Activated T-cell treated with anti-CD3 and anti-CD28 coated beads for 4 hours (primary cell): ENCODE data around the gene PPP4R1.
A peak's percentile ranks its signal among the peaks of the same experiment; 100 is the strongest.
"Not testable (repeated sequence)": the region's sequence is repeated elsewhere in the genome, so short reads cannot be mapped to it uniquely, and the experiment has no call there.

ENCODE experiments used
- DNase-seq: peaks from one replicate; pipeline ENCODE4 v3.0.0-alpha.2; 2020

PPP4R1 gene

DNA sequence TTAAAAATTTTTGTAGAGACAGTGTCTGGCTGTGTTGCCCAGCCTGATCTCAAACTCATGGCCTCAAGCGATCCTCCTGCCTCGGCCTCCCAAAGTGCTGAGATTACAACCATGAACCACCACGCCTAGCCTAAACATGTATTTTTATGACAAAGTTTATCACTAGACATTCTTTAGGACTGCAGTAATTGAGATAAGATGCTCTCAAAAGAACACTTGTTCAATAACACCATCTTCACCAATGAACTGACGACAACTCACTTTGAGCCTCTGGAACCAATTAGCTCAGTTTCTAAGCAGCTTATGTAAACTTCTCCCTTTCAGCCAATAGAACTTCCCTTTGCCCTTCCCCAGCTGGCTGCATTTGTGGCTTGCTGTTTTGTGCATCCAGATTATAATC lies 15.3 kb upstream of the PPP4R1 start:
- DNase-seq, result no peak

- no peak for DNase-seq
Observed at GRCh38 chr18:9628984-9629383, 14.6 kb upstream of the PPP4R1 start.

DNA sequence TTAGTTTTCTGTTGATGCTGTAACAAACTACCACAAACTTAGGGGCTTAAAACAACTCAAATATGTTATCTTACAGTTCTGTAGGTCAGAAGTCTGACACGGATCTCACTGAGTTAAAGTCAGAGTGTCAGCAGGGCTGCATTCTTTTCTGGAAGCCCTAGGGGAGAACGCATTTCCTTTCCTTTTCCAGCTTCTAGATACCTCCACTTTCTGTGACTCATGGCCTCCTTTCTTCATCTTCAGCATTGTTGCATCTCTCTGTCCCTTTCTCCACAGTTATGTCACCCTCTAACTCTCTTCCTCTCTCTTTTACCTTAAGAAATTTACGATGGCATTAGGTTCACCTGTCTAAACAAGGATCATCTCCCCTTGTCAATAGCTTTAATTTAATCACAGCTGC lies 13.3 kb upstream of the PPP4R1 start:
- DNase-seq, result no peak

- DNase-seq, result no peak
Observed at GRCh38 chr18:9619990-9620389, 5.6 kb upstream of the PPP4R1 start.

DNA sequence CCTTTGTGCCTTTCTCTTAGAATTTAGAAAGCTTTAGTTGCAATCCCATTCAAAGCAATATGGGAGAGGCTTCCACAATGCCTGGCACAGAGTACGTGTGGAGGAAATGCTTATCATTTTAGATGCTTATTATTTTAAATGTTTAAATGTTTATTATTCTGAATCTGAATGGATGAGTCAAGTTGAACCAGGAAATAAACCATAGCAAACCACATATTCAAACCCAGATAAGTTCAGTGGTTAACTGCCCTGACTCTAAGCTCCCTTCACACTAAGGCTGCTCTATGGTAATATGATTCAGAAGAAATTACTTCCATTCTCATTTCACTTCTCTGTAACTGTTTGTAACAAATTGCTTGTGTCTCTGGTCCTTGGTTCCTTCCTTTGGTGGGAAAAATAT lies 5.2 kb upstream of the PPP4R1 start:
- no peak for DNase-seq

DNA sequence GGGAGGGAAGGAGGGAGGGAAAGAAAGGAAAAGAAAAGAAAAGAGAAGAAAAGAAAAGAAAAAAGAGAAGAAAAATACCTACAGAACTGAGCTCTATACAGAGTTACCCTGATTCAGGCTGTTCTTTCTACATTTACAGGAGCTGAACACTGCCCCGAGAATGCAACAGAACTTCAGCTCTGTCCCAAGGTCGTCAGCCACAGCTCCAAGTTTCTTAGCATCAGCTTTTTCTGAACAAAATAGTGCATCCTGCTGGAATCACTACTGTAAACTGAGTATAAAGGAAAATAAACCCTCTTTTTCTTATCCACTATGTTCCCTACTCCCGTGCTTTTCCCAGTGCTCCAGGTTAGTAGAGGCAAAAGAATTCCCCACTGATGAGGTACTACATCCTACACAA lies 4.7 kb upstream of the PPP4R1 start:
- DNase-seq, result no peak

GRCh38 chr18:9617006-9617542 lies 2.7 kb upstream of the PPP4R1 start:
- DNase-seq, result no peak

GRCh38 chr18:9616049-9616448 lies 1.7 kb upstream of the PPP4R1 start:
- DNase-seq, result no peak

GRCh38 chr18:9615280-9615797 lies 980 bp upstream of the PPP4R1 start:
- DNase-seq, result no peak

- DNase-seq, result peak; percentile 9
Observed at GRCh38 chr18:9613550-9614400, 584 bp downstream of the PPP4R1 start.

- DNase-seq, result no peak
Observed at GRCh38 chr18:9612977-9613376, 1.4 kb downstream of the PPP4R1 start.

GRCh38 chr18:9612215-9612830 lies 2.0 kb downstream of the PPP4R1 start:
- DNase-seq, result peak; percentile 14

DNA sequence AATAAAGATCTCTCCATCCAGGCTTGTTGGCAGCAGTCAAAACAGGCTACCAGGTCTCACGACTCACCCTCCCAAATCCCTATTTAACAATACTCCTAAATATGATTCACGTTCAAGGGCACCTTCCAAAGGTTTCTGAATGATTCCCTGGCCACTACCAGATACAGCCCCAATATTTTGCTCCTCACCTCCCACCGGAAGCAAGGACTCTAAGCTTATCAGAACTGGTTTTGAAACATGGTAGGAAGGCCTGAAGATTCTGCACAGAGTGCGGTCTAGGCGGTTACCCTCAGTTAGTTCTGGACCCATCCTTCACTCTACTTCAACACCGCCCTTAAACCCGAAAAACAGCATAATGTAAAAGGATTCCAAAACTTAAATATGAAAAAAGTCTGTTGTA lies 5.2 kb downstream of the PPP4R1 start:
- no peak for DNase-seq

- DNase-seq, result no peak
Observed at GRCh38 chr18:9608728-9609127, 5.6 kb downstream of the PPP4R1 start.

DNA sequence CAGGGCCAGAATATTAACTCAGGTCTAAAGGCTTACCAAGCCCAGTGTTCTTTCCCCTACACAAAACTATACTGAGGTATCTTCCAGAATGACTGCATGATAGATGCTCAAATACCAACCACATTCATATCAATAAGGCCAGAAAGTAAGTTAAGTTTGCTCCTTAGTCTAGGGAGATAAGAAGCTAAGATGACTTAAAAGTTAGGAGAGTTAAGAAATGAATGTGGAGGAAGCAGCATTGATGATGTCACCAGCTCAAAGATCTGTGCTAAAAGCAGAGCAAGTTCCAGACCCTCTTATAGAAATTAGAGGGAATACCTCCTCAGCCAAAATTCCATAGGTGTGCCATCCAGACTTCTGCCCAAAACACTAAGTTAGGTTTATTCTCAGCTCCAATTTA lies 6.1 kb downstream of the PPP4R1 start:
- no peak for DNase-seq

- not testable (repeated sequence) for DNase-seq
Observed at GRCh38 chr18:9607111-9607510, 7.2 kb downstream of the PPP4R1 start.

DNA sequence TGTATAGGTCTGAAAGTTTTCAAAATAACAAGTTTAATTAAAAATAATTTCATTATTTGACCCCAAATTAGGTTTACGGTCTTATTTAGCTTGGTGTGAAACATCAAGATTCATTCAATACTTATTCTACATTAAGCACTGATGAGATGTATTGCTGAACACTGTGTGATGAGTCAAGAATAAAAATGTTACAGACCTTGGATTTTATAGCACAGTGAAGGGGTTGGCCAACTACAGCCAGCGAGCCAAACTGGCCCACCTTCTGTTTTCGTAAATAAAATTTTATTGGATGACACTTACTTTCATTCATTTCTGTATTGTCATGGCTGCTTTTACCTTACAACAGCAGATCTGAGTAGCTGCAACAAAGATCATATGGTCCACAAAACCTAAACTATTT lies 8.3 kb downstream of the PPP4R1 start:
- no peak for DNase-seq

- no peak for DNase-seq
Observed at GRCh38 chr18:9604348-9604747, 10.0 kb downstream of the PPP4R1 start.

- DNase-seq, result no peak
Observed at GRCh38 chr18:9599328-9599727, 15.0 kb downstream of the PPP4R1 start.

GRCh38 chr18:9597609-9598008 lies 16.8 kb downstream of the PPP4R1 start:
- DNase-seq, result no peak

DNA sequence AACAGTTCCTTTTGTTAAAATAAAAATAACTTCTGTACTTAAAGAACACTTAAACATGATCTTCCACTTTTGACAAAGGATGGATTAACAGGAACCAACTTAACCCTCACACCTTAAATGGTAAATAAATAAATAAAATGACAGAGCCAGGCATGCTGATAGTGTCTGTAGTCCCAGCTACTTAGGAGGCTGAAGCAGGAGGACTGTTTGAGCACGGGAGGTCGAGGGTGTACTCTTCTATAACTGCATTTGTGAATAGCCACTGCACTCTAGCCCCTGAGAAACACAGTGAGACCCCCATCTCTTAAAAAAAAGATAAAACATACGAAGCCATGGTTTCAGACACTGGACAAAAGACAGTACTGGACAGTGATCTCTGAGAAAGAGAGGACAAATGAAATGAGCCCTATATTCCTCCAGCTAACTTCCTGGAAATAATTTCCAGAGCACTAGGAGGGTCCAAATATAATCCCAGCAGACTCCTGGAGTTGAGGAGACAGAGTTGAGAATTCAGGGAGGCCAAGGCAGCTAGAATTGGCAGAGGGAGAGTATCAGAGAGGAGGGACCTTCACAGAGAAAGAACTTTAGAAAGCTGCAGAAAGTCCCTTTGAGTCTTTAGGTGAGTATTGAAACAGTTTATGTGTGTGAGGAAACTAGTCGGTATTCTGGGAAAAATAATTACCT lies 17.4 kb downstream of the PPP4R1 start:
- no peak for DNase-seq

GRCh38 chr18:9596226-9596625 lies 18.1 kb downstream of the PPP4R1 start:
- no peak for DNase-seq

DNA sequence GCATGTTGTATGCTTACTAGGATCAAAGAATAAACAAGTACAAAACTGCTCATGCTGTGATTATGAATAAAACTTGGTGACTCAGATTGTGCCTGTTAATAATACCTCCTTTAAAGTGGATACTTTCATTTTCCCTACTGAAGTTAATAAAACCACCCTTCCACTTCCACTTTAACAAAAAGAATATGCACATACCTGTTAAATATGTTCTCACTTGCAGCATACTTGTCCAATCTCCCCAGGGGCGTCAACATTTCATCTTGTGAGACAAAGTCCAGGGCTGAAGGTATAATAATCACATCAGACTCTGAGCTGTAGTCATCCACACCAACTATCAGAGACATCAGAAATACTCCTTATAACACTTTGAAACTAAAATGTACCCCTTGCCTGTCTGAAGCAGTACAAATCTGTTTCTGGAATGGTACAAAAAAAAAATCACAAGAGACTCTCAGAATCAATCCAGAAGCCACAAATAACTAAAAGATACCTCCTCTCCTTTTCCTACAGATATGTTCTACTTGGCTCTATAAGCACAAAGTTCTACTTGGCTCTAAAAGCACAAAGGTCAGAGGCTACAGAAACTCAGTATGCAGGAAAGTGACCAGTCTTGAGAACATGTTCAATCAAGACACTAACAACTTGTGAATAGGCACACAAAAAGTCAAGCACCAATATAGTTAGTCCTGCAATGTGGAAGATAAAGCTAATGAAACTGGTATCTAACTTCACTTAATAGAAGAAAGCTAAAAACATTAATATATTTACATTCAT lies 19.3 kb downstream of the PPP4R1 start:
- DNase-seq, result no peak
